Effector memory CD4-positive, alpha-beta T cell (primary cell): Measurements from ENCODE around the gene LRTM2.

Experiments
- DNase-seq, 3 donors: peaks; one replicate each; pipeline ENCODE4 v3.0.0-alpha.2; 2020
- H3K27ac ChIP-seq: 2 replicates; pipeline ENCODE4 v1.7.0; 2013; ENCODE audit warnings: mild to moderate bottlenecking, low read length, moderate library complexity; ENCODE audit not compliant: insufficient read depth, poor library complexity, severe bottlenecking
- H3K27me3 ChIP-seq: replicated peaks from 2 replicates; pipeline ENCODE4 v1.7.0; 2013; ENCODE audit warnings: mild to moderate bottlenecking, low read length; ENCODE audit not compliant: insufficient read depth, control insufficient read depth, poor library complexity, severe bottlenecking
- H3K36me3 ChIP-seq: 2 replicates; pipeline ENCODE4 v1.7.0; 2013; ENCODE audit warnings: mild to moderate bottlenecking, low read length, moderate library complexity; ENCODE audit not compliant: control insufficient read depth, insufficient read depth
- H3K4me1 ChIP-seq: 2 replicates; pipeline ENCODE4 v1.7.0; 2013; ENCODE audit warnings: low read length, mild to moderate bottlenecking; ENCODE audit not compliant: control insufficient read depth, insufficient read depth, poor library complexity, severe bottlenecking
- H3K4me3 ChIP-seq: 2 replicates; pipeline ENCODE4 v1.7.0; 2013; ENCODE audit warnings: low read length, low read depth, mild to moderate bottlenecking; ENCODE audit not compliant: insufficient read depth, poor library complexity, severe bottlenecking
- H3K9me3 ChIP-seq: 2 replicates; pipeline ENCODE4 v1.7.0; 2013; ENCODE audit warnings: mild to moderate bottlenecking, low read length, moderate library complexity; ENCODE audit not compliant: control insufficient read depth

Gene LRTM2

GRCh38 chr12:1797991-1798640 is 22.2 kb upstream of the LRTM2 start:
- no peaks in the 10 kb centered on the region for H3K9me3 ChIP-seq
- no peak for DNase-seq
- H3K27ac ChIP-seq, result no peak overlapping the region
- no peaks in the 10 kb centered on the region for H3K36me3 ChIP-seq
- no peaks in the 10 kb centered on the region for H3K27me3 ChIP-seq
- no peak overlapping the region for H3K4me3 ChIP-seq
- H3K4me1 ChIP-seq, result peaks cover 13% of the 10 kb centered on the region

DNA sequence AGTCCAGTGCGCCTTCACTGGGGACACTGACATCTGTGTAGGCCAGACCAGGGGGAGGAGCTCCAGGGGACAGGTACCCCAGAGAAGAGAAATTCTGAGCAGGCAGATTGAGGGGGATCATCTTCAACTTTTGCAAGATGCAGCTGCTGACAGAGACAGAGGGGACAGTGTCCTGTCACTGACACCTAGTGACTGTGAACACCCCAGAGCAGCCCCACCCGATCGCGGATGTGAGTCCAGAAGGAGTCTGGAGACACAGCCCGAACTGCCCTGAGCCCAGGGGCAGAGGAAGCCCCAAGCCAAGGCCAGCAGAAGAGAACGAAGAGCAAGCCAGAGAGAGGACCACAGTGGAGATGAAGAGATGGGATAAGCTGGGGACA is 21.7 kb upstream of the LRTM2 start:
- Histone ChIP-seq H3K27me3 (no peaks in the 10 kb centered on the region), H3K36me3 (no peaks in the 10 kb centered on the region), H3K27ac (no peak overlapping the region), H3K4me1 (peaks cover 13% of the 10 kb centered on the region), H3K4me3 (no peak overlapping the region), H3K9me3 (no peaks in the 10 kb centered on the region)
- no peak for DNase-seq

GRCh38 chr12:1799051-1799881 is 21.1 kb upstream of the LRTM2 start:
- Histone ChIP-seq H3K36me3 (no peaks in the 10 kb centered on the region), H3K27ac (no peak overlapping the region), H3K9me3 (no peaks in the 10 kb centered on the region), H3K27me3 (no peaks in the 10 kb centered on the region), H3K4me3 (no peak overlapping the region), H3K4me1 (peaks cover 13% of the 10 kb centered on the region)
- DNase-seq, result no peak

DNA sequence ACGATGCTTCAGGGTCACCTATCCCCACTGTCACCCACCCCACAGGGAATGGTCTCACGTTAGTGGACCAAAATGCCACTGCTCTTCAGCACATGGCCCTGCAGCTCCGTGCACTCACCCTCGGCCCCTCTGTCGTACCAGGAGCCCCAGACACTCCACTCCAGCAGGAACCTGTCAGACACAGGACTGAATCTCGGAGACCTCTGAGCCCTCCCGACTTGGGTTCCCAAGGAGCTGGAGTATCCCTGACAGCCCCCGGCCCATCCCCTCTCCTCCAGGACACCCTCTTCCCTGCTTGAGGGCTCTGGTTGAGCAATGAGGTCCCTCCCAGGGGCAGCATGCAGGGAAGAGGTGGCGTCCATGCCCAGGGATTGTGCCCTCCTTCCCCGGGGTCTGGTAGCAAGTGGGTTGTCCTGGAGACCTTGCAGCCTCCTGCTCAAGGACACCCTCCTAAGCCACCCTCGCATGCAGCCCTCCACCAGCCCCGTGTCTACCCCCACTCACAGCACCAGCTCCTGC is 20.4 kb upstream of the LRTM2 start:
- Histone ChIP-seq H3K4me1 (peaks cover 18% of the 10 kb centered on the region), H3K27me3 (no peaks in the 10 kb centered on the region), H3K36me3 (no peaks in the 10 kb centered on the region), H3K9me3 (no peaks in the 10 kb centered on the region), H3K4me3 (no peak overlapping the region), H3K27ac (no peak overlapping the region)
- DNase-seq, result no peak

- no peak overlapping the region for H3K4me3 ChIP-seq
- H3K27me3 ChIP-seq, result no peaks in the 10 kb centered on the region
- H3K4me1 ChIP-seq, result peaks cover 18% of the 10 kb centered on the region
- no peaks in the 10 kb centered on the region for H3K36me3 ChIP-seq
- no peak overlapping the region for H3K27ac ChIP-seq
- no peak for DNase-seq
- no peaks in the 10 kb centered on the region for H3K9me3 ChIP-seq
Observed at GRCh38 chr12:1800401-1801302, 19.7 kb upstream of the LRTM2 start.

GRCh38 chr12:1801303-1801975 is 18.9 kb upstream of the LRTM2 start:
- H3K9me3 ChIP-seq, result no peaks in the 10 kb centered on the region
- DNase-seq, result no peak

DNA sequence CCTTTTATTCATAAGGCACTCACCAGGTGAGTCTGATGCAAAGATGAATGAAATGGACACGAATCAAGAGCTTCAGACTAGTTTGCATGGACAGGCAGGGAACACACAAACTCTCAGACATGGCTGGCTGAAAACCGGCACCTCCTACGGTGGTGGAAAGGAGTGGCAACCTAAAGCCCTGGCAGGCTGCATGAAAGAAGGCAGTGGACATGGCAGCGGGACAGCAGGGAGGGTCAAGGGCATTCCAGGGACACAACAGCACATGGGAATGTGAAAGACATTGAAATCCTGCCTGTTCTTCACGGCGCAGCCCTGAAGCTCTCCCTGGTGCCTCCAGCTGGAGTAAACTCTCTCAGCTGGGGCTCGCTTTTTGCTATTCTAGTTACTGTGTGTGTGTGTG is 16.6 kb upstream of the LRTM2 start:
- Histone ChIP-seq H3K27ac (no peak overlapping the region), H3K4me1 (peaks cover 5% of the 10 kb centered on the region), H3K27me3 (no peaks in the 10 kb centered on the region), H3K4me3 (no peak overlapping the region), H3K36me3 (no peaks in the 10 kb centered on the region), H3K9me3 (no peaks in the 10 kb centered on the region)
- no peak for DNase-seq

More at GRCh38 chr12:1801303-1801975, 18.9 kb upstream of the LRTM2 start:
- H3K4me1 ChIP-seq, result peaks cover 18% of the 10 kb centered on the region
- no peaks in the 10 kb centered on the region for H3K36me3 ChIP-seq
- H3K4me3 ChIP-seq, result no peak overlapping the region
- H3K27me3 ChIP-seq, result no peaks in the 10 kb centered on the region
- H3K27ac ChIP-seq, result no peak overlapping the region

DNA sequence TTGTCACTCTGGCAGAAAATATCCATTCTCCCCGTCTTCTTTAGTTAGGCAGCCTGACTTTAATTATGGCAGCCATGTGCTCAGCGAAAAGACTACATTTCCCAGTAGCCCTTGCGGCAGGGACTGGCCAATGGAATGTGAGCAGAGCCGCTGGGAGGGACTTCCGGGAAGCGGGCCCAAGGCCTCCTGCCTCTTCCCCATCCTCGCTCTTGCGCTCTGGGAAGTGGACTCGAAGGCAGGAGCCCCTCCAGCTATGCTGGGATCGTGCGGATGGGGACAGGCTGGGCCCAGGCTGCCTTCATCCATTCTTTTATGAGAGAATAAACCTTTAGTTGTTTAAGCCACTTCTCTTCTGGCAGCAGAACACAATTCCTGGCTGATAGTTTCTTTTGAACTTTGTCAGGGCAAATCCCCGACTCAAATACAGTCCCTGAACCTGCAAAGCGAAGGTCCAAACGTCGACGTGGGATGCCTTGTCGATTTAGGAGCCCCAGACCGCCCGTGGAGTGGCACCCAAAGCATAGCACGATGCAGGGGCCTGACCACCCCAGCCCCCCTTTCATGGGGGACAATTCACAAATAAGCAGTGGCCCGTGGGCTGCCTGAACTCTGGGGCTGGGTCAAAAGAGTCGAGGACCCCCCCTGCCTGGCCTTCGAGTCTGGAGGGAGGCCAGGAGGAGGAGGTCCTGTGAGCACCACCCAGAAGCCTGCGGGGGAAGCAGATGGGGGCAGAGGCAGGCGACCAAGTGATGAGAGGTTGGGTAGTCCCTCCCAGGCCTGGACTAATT is 15.6 kb upstream of the LRTM2 start:
- H3K9me3 ChIP-seq, result no peaks in the 10 kb centered on the region
- H3K27me3 ChIP-seq, result no peaks in the 10 kb centered on the region
- peak; percentile 65 to 84 (median 74) for DNase-seq
- H3K27ac ChIP-seq, result peak overlapping the region; percentile 57
- H3K4me1 ChIP-seq, result peaks cover 5% of the 10 kb centered on the region
- H3K36me3 ChIP-seq, result no peaks in the 10 kb centered on the region
- peak overlapping the region; percentile 22 for H3K4me3 ChIP-seq
